ENCODE results near the gene SLC8A2. TPM values are rescaled to one million over a fixed set of nuclear protein-coding genes. Genes with fewer than 3 reads are reported as not detected.
"Not testable (repeated sequence)": the region's sequence is repeated elsewhere in the genome, so short reads cannot be mapped to it uniquely, and the experiment has no call there.

The SLC8A2 gene
- total RNA-seq, 1 experiment from 2014 or later: 3.6 TPM

DNA sequence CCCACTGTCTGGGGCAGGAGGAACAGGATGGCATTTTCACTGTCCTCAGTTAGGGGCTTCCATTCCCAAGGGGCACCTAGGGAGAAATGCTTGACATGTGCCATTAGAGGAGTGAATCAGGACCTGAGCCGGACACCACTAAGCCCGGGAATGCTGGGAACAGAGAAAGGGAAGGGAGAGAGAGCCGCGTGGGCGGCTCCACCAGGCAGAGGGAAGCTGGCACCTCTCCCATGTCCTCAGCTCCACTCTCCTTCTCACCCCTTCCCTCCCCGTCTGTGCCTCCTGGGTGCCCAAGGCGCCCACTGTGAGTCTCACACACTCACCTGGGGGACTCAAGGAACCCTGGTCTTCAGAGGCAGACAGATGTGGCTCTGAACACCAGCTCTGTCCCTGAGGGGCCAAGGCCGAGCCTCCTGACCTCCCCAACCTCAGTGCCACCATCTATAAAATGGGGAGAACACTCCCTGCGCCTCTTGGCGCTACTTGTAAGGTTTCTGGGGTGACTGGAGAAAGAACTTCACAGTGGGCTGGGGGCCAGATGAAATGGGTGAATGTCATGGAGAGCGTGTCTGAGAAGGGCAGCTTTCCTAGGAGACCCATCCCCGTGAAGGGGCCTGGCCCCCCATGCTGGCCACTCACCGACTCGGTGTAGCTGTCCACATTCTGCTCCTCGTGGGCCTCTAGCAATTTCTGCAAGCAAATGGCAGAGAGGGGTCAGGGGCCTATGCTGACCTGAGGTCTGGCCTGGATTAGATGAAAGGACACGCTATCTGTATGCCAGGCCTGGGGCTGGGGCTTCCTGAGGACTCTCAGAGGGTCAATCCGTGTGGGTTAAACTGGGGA, 17.6 kb upstream of the SLC8A2 start:
- DNase-seq (ENCODE audit: low spot score): no peak

DNA sequence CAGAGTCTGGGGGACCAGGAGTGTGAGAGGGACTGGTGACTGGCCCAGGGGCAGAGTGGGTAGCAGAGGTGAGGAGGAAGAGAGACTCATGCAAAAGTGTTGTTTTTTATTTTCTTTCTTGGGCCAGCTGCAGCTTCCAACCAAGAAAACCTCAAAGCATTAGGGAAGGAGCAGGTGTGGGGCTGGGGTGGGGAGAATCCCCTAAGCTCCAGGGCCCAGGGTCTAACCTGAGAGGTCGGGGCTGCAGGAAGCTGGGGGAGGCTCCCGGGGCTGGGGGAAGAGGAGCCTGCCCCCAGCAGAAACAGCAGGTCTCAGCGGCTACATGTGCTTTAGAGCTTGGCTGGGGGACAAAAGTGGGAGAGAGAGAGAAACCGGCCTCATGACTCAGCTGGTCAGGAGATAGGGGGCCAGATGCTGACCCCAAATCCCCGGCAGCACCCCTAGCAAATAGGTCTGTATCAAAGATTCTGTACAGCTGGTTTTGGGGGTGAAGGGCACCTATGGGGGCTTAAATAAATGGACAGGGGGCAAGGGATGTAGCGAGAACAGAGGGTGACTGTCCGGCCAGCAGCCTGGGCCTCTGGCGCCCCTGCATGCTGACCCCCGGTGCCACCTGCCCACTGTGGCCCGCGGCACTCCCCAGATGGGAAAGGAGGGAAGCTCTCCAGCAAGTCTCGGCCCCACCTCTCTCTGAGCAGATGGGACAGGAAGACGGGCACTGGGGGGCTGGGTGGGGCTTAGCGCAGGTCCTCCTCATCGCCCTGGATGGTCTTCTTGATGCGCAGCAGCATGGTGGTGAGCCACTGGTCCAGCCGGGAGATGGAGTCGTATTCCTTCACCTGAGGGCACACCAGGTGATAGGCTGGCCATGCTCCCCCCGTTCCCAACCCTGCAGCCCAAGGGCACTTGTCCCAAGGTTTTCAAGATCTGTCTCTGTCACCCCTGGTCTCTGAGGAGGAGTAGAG, 16.1 kb upstream of the SLC8A2 start:
- no peak for DNase-seq (ENCODE audit: low spot score)

DNA sequence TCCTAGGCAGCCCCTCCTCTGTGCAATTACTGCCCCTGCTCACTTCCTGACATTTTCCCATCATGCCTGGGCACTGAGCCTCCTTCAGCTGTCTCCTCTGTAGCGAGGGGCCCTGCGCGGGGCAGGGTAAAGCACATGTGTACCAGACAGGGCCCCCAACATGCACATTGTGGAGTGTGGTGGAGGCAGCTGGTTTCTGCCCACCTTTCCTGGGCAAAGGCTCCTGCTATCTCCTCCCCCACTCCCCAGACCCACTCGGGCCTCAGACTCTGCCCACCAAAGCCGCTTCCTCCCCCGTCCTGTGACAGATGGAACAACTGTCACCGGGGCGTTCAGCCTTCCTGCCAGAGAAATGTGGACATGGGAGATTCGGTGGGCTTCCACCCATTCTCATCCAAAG, 15.2 kb upstream of the SLC8A2 start:
- no peak for DNase-seq (ENCODE audit: low spot score)

DNA sequence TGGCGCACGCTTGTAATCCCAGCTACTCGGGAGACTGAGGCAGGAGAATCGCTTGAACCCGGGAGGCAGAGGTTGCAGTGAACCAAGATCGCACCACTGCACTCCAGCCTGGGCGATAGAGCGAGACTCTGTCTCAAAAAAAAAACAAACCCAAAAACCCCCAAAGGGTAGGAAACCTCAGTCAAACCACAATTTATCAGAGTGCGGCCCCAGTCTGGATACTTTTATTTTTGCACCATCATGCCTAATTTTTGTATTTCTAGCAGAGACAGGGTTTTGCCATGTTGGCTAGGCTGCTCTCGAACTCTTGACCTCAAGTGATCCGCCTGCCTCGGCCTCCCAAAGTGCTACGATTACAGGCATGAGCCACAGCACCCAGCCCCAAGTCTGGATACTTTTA, 14.5 kb upstream of the SLC8A2 start:
- DNase-seq (ENCODE audit: low spot score): not testable (repeated sequence)

DNA sequence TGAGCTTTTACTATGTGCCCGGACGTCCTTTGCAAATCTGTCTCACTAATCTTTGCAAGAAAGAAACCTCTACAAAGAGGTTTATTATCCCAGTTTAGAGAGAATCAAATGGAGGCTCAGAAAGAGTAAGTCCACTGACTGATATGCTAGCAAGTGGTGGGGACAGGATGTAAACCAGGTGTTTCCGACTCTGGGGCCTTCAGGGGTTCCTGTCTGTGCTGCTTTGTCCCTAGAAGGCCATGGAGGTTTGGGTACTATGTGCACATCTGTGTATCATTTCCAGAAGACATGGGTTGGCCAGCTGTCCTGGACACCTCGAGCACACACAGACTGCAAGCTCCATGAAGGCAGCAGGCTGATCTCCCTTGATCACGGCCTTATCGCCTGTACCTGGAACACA, 13.5 kb upstream of the SLC8A2 start:
- no peak for DNase-seq (ENCODE audit: low spot score)

DNA sequence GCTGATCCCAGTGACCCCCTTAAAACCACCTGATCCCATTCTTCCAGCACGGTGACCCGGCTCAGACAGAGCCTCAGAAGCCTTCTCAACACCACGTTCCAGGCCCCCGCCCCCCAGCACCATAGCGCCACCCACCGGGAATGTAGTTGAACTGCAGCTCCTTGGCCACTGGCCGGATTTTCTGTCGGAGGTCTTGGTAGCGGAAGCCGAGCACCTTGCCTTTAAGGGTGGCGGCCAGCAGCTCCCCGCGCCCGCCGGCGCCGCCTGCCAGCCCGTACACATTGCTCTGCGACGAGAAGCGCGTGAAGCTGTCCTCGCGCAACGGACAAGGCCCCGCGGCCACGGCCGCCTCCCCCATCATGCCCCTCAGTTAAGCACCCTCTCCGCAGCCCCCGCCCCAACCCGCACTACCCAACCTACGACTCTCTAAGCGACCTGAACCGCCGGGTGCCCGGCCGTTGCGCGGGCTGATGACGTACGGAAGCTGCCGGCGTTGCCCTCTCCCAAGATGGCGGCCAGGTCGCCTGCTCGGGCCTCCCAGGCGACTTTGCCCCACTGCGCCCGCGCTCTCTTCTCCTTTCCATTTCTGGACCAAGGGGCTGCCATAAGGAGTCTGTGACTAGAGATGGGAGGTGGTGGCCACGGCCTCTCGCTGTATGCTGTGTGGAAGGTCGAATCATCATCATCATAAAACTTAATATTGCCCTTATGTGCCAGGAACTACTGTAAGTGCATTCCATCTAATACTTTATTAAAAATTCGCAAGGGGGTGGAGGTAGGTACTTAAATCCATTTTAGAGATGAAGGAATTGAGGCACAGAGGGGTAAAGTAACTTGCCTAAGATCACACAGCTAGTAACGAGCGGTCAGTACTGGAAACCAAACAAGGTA, 12.4 kb upstream of the SLC8A2 start, which contains the start of gene KPTN:
Gene KPTN, minus strand, starts transcription at position 420 of the 891 bp plus-strand sequence. Its CDS starts 59 bp downstream, at position 361.
- peak; percentile 97 for DNase-seq (ENCODE audit: low spot score)

DNA sequence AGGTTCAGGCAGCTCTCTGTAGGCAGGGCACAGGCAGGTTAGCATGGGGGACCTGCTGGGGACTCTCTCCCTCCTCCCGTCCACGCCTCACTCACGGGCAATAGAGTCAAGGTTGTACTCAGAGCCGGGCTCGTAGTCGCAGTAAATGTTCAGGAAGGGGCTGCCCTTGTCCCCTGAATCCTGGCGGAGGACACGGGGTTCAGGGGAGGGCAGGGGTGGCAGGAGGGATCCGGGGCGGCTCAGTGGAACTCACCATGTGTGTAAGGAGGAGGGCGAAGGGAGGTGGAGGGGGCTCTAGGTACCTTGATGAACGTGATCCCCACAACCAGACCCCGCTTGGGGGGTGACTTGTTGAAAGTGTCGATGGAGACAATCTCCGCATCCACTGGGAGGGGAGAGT, 11.5 kb upstream of the SLC8A2 start:
- no peak for DNase-seq (ENCODE audit: low spot score)

DNA sequence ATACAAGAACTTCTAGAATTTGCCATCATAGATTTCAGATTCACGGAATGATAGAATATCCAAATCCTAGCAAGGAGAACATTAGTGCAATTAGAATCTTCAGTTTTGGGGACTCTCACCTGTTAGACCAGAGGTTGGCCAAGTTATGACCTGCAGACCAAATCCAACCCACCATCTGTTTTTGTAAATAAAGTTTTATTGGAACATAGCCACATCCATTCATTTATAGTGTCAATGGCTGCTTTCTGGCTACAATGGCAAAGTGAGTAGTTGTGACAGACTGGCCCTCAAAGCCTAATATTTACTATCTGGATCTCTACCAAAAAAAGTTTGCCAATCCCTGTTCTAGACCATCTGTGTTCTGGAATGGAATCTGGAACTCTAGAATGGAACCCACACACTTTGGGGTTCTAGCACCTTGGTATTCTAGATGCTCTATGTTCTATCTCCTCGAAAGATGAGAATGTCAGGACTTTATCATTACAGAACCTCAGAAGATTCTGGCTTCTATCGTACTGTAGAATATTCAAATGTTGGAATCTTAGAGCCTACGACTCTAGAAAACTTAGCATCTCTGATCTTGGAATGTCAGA, 9.9 kb upstream of the SLC8A2 start:
- DNase-seq (ENCODE audit: low spot score): no peak

DNA sequence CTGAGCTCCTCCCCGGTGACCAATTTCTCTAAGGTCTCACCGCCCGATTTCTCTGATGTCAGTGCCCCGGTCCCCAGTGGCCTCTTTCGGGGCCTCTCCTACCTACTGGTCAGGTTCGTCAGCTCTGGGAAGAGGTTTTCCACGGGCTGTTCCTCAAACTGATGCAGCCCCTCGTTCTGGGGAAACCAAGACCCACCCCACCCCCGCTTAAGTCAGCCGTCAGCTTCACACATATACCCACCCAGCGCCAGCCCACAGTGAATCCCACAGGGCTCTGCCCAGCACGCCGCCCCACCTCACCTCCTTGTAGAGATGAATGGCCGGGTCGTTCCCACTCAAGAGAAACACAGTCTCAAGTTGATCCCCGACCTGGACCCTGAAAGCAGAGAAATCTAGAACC, 9.0 kb upstream of the SLC8A2 start:
- no peak for DNase-seq (ENCODE audit: low spot score)

DNA sequence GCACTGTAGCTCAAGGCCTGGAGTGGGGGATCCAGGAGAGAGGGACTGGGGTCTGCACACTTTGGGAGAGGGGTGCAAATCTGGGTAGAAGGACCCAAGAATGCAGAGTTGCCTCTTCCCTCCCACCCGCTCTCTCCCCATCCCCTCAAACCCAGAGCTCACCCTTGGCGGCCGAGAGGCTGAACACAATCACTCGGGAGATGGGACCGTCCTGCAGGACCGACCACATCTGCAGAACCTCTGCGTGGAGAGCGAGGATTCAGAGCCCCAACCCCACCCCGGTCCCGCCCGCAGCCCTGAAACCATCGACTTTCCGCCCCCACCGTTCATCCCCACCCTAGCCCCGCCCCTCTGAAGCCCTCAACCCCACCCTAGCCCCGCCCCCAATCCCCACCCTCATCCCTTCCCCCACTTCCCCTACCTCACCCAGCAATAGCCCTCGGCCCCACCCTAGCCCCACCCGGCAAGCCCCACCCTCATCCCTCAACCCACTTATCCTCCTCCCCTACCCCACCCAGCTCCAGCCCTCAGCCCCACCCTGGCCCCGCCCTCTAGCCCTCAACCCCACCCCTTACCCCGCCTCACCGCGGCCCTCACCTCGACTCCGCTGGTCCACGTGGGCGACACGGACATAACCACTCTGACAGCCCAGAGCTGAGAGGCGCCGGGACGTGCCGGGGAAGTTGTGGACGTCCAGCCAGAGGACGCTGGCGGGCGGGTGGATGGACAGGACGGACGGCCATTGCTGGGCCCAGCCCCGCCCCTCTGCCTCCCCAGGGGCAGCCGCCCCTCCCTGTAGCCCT, 8.2 kb upstream of the SLC8A2 start:
- DNase-seq (ENCODE audit: low spot score): no peak

DNA sequence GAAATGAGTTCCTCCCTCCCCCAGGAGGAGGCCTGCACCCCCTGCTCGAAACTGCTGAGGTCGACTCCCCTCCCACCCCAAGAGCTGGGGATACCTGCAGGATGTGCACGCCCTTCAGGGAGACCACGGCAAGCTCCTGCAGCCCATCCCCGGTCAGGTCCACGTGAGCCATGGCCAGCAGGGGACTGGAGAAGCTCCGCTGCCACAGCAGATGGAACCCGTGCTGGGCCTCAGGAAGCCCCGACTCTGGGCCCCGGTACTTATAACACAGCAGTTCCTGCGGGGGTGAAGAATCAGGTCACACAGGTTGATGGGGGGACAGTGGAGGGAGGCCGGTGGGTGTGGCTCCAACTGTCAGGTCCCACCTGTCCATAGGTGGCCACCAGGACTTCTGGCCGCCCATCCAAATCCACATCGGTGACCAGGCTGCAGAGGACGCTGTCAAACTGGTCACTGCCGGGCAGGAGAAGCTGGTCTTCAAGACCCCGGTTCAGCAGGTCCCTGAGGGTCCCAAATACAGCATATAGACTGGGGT, 4.8 kb upstream of the SLC8A2 start:
- DNase-seq (ENCODE audit: low spot score): no peak

DNA sequence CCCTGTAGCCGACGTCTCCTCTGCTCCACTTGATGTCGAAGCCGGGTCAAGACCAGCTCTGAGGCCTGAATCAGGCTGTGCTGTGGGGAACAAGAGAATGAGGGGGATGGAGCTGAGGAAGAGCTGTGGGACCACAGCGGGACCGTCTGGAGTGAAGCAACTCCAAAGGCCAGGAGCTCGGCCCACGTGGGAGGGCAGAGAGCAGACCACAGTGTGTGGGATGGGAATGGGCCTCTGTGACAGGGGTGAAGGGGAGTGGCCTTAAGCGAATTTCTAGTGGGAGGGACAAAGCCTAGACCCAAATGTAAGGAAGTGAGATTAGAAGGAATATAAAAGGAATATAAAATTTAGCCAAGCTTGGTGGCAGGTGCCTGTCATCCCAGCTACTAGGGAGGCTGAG, 3.8 kb upstream of the SLC8A2 start:
- no peak for DNase-seq (ENCODE audit: low spot score)

DNA sequence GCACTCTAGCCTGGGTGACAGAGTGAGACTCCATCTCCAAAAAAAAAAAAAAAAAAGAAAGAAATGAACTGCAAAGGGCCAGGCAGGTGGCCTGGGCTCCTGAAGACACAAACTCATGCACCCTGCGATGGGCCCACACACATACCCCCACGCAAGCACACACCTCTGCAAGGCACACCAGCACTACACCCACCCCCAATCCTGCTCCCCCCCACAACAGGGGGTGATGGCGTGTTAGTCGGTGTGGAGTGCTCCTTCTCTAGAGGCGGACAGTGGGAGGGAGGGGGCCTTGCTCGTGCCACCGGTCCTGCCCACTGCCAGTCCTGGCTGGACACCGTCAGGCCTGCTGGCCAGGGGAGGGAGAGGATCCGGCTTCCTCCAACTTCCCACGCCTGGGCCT, 1.6 kb upstream of the SLC8A2 start:
- no peak for DNase-seq (ENCODE audit: low spot score)

DNA sequence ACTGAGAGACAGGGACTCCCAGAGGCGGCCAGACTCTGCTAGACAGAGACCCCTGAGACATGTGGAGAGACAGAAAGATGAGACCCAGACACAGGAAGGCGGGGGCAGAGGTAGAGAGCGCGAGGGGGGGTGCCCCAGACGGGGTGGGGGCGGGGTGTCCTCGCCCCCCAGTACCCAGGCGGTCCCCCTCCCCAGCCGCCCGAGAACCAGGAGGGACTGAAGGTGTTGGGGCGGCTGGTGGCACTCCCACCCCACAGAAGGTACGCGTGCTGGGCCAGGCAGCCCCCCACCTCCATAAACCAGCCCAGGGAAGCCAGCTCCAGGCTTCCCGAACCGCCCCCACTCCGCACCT, 336 bp downstream of the SLC8A2 start:
- no peak for DNase-seq (ENCODE audit: low spot score)

DNA sequence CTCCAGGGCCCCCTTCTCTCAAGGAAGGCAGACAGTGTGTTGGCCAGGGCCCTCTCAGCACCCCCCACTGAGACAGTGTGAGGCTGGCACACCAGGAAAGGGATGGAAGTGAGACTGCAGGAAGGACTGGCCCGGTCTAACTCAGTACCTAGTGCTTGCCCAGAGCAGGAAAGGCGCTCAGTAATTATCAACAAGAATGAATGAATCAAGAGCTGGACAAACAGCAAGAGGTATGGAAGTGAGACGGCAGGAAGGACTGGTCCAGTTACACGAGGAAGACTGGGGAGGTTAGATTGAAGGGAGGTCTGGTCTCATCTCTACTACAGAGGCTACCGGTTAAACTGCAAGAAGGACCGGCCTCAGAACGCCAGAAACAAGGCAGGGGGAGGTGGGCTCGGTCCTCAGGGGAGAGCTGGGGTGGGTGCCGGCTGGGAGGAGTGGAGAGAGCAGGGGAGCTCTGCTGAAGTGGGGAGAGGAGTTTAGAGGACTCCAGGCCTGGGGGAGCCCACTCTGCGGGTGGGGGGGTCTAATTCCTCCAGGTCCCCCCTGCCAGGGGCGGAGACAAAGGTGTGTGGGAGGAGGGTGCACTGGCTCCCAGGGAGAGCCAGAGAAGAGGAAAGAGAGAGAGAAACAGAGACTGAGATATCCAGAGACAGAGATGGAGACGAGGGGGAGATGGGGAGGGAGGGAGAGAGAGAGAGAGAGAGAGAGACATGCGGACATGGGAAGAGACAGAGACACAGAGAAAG, 1.1 kb downstream of the SLC8A2 start:
- DNase-seq (ENCODE audit: low spot score): no peak

DNA sequence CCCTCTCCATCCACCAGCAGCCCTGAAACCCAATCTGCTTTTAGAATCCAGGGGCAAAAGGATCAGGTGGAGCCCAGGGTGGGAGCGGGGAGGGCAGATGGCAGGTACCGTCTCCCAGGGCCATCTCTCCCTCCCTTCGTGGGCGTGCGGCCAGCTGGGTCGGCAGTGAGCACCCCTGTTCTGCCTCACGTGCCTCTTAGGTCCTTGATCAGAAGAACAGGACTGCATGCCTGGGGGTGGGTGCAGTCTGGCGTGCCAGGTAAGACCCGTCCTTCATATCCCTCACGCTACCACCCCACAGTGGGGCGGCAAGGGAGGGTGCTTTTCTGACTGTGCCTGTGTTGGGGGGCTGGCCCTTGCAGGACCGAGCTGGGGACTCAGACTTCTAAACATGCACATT, 2.0 kb downstream of the SLC8A2 start:
- no peak for DNase-seq (ENCODE audit: low spot score)

DNA sequence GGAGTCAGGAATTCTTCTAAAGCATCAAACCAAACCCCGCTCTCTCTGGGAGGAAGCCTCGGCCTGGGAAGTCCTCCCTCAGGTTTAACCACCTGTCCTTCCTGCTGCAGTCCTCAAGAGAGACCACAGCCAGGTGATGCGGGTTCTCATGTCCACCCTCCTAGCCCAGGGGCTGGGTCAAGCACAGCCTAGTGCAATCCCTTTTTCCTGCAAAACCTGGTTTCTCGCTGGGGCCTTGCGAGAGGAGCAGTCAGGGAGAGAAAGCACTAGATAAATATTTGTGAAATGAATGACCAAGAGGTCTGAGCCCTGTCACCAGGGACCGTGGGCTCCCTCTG, 2.4 kb downstream of the SLC8A2 start:
- DNase-seq (ENCODE audit: low spot score): no peak

DNA sequence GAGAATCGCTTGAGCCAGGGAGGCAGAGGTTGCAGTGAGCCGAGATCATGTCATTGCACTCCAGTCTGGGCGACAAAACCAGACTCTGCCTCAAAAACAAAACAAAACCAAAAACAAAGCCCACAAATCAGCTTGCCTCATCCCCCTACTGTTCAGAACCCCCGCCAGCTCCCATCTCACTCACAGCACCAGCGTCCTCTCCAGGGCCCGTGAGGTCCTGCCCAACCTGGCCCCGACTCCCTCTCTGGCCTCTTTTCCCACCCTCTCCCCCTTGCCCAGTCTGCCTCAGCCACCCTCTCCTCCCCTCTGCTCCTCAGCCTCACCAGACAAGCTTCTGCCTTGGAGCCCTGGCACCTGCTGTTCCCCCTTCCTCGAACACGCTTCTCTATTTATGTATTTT, 3.8 kb downstream of the SLC8A2 start:
- no peak for DNase-seq (ENCODE audit: low spot score)

DNA sequence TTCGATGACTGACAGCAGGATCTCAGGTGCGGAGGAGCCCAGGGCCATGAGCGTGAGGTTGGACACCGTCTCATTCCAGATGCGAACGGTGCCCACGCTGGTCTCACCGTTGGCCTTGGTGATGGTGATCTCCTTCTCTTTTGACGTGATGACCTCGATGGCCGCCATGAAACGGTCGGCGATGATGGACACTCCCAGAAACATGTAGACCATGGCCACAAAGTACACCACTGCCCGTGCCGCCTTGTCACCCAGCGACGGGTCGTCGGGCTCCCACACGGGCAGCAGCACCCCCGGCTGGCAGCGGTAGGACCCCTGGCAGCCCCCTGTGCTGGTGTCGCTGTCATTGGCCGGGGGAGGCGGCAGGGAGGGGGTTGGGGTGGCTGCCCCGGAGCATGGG, 5.7 kb downstream of the SLC8A2 start:
- no peak for DNase-seq (ENCODE audit: low spot score)
